HG03457 (cell line): ENCODE data around the gene VGLL1.

ENCODE experiments used
- ATAC-seq: cut with Tn5 transposase; IDR thresholded peaks from one replicate; pipeline ENCODE4 v1.9.1; 2021; ENCODE audit warnings: moderate number of reproducible peaks; ENCODE audit not compliant: unreplicated experiment

Gene VGLL1

GRCh38 chrX:136551410-136551809 lies 19.4 kb downstream of the VGLL1 start:
- no peak for ATAC-seq

- no peak for ATAC-seq
Observed at GRCh38 chrX:136555694-136556093, 23.7 kb downstream of the VGLL1 start.

- ATAC-seq: no peak
Observed at GRCh38 chrX:136572030-136572429, 40.0 kb downstream of the VGLL1 start.

GRCh38 chrX:136574548-136574947 lies 42.5 kb downstream of the VGLL1 start:
- no peak for ATAC-seq

- ATAC-seq: no peak
Observed at GRCh38 chrX:136577552-136577951, 45.5 kb downstream of the VGLL1 start.

- no peak for ATAC-seq
Observed at GRCh38 chrX:136580316-136580715, 48.3 kb downstream of the VGLL1 start.

GRCh38 chrX:136582624-136583023 lies 50.6 kb downstream of the VGLL1 start:
- ATAC-seq: no peak

GRCh38 chrX:136584545-136584944 lies 52.5 kb downstream of the VGLL1 start:
- no peak for ATAC-seq

- ATAC-seq: no peak
Observed at GRCh38 chrX:136585262-136585661, 53.2 kb downstream of the VGLL1 start.

- ATAC-seq: no peak
Observed at GRCh38 chrX:136585960-136586359, 53.9 kb downstream of the VGLL1 start.

GRCh38 chrX:136586386-136586785 lies 54.4 kb downstream of the VGLL1 start:
- no peak for ATAC-seq

- no peak for ATAC-seq
Observed at GRCh38 chrX:136587532-136587931, 55.5 kb downstream of the VGLL1 start.

GRCh38 chrX:136588036-136588435 lies 56.0 kb downstream of the VGLL1 start:
- ATAC-seq: no peak

- ATAC-seq: no peak
Observed at GRCh38 chrX:136589966-136590365, 58.0 kb downstream of the VGLL1 start.

- no peak for ATAC-seq
Observed at GRCh38 chrX:136597356-136597755, 65.3 kb downstream of the VGLL1 start.

GRCh38 chrX:136597954-136598353 lies 65.9 kb downstream of the VGLL1 start:
- no peak for ATAC-seq

GRCh38 chrX:136598631-136599030 lies 66.6 kb downstream of the VGLL1 start:
- no peak for ATAC-seq

GRCh38 chrX:136600059-136600458 lies 68.0 kb downstream of the VGLL1 start:
- ATAC-seq: no peak
